OCI-M2 (cell line): ENCODE data around the gene NXT1.
A peak's percentile ranks its signal among the peaks of the same experiment; 100 is the strongest.
"Not testable (repeated sequence)": the region's sequence is repeated elsewhere in the genome, so short reads cannot be mapped to it uniquely, and the experiment has no call there.

Experiments used
- DNase-seq: peaks from one replicate; lab custom pipeline; 2025; ENCODE audit not compliant: unreplicated experiment; lab: John Stamatoyannopoulos, UW

The NXT1 gene

DNA sequence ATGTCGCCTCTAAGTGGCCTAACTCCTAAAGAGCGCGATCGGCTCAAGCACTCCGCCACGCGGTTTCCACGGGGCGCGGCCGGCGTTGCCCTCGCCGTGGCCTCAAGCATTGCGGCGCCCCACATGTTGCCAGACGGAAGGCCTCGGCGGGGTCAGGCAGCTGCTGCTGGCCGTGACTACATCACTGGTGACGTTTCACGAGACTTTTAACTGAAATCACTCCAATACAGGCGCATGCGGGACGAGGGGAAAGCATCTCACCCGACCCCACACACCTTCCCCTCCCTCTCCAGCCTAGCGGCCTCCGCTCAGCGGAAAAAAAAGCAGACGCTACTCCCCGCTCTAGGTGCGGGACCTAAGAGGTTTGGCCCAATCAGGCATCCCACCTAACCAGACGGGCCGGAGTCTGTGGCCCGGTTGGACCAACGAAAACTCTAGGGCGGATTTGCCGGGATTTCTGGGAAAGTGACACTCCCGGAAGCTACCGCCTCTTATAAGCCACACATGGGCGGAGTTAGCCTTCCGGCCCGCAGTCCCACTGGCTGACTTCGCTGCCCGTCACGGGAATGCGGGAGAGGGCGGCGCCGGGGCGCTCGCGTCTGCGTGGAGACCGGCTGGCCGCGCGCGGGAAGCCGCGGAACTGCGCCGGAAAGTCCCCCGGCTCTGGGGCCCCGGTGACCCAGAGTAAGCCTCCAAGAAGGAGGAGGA, at the start of gene NXT1:
NXT1 (plus strand) TSS at position 596 of the 708 bp plus-strand sequence. CDS start 3,251 bp downstream, outside the sequence.
- peak; percentile 76 for DNase-seq

DNA sequence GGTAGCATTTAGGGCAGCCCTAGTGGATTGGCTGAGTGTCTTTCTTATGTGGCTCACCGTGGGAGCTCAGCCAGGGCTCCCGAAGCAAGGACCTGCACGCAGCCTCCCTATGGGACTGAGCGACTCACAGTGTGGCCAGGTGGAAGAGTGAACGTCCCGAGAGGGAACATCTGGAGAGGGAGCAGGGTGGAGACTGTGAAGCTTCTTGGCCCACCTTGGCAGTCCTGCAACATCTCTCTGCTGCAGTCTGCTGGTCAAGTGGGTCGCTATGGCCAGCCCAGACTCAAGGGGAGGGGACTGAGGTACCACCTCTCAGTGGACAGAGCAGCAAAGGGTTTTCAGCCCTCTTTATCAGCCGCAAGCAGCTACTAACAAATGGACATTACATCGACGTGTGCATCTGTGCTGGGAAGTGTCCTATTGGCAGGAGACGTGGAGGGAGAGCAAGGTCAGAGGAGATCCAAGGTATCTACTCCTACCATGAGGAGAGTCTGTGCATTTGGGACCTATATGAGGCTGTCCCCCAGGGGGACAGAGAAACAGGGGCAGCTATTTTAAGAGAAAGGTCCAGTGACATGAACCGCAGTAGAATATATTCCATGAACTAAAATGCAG, 49.0 kb upstream of the NXT1 start:
- no peak for DNase-seq

GRCh38 chr20:23302386-23302785, 48.2 kb upstream of the NXT1 start:
- DNase-seq: no peak

- no peak for DNase-seq
Observed at GRCh38 chr20:23302801-23303200, 47.8 kb upstream of the NXT1 start.

DNA sequence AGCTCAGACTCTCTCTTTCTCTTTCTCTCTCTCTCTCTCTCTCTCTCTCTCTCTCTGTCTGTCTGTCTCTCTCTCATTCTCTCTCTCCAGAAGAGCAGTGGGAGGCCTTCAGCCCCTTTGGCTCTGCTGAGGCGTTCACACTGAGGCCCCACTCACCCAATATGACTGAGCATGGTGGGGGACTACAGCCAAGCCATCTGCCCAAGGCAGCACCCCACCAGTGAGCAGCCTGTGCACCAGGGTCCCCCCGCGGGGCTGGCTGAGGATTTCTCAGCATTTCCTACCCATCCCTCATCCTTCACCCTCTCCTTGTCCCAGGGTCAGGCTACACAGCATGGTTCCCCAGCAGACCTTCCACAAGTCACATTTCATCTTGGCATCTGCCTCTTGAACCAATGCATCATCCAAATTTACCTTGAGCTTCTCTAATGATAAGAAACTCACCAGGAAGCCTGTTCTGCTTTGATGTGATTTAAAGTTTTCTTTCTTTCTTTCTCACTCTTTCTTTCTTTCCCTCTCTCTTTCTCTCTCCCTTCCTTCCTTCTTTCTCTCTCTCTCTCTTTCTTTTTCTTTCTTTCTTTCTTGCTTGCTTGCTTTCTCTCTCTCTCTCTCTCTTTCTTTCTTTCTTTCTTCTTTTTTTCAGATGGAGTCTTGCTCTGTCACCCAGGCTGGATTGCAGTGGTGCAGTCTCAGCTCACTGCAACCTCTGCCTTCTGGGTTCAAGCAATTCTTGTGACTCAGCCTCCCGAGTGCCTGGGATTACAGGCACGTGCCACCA, 47.1 kb upstream of the NXT1 start:
- no peak for DNase-seq

- DNase-seq: no peak
Observed at GRCh38 chr20:23304616-23305015, 46.0 kb upstream of the NXT1 start.

DNA sequence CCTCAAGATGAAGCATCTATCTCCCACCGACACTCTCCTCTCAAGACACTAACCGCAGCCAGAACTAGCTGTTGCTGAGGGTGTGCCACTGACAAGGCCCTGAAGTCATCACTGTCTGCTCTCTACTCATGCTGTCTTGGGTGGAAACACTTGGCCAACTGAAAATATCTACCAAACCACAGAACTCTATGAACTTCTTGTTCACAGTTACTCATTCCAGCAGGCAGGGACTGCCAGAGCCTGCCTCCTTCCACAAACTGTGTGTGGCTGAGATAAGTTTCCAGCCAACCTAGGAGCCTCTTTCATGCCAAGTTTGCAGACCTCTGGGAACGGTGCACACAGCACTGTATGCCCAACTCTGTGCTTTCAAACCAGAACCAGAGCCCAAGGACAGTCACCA, 45.5 kb upstream of the NXT1 start:
- DNase-seq: no peak

DNA sequence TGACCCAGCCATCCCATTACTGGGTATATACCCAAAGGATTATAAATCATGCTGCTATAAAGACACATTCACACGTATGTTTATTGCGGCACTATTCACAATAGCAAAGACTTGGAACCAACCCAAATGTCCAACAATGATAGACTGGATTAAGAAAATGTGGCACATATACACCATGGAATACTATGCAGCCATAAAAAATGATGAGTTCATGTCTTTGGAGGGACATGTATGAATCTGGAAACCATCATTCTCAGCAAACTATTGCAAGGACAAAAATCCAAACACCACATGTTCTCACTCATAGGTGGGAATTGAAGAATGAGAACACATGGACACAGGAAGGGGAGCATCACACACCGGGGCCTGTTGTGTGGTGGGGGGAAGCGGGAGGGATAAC, 43.2 kb upstream of the NXT1 start:
- DNase-seq: not testable (repeated sequence)

DNA sequence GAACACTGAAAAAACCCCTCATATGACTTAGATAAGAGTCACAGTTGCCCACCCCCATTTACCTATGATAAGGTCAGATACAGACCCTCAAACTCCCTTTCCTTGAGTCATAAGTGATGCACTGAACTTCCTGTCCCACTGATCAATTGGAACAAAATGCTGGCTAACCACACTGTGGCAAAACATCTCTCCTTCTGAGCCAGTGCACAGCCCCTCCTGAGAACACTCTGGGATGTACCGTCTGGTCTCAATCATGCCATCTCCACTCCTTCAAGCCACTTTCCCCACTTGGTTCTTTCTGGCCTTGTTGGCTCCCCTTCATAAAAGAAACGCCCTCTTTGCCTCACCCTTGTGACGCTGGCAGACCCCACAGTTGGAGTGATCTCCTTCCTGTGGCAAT, 42.6 kb upstream of the NXT1 start:
- DNase-seq: no peak

DNA sequence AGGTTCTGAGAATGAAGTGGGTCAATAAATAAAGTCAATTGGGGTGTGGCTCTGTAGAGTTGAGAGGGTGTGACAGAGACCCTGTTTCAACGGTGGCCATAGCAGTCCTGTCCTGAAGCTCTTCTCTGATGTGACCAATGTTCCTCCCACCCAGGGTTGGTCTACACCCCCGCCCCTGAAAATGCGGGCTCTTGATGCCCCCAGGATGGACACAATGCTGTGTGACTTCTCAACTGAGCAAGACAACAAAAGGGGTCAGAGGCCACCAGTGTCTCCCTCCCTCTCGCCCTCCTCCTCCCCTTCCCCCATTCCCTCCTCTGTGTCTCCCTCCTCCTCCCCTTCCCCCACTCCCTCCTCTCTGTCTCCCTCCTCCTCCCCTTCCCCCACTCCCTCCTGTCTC, 41.7 kb upstream of the NXT1 start:
- no peak for DNase-seq

DNA sequence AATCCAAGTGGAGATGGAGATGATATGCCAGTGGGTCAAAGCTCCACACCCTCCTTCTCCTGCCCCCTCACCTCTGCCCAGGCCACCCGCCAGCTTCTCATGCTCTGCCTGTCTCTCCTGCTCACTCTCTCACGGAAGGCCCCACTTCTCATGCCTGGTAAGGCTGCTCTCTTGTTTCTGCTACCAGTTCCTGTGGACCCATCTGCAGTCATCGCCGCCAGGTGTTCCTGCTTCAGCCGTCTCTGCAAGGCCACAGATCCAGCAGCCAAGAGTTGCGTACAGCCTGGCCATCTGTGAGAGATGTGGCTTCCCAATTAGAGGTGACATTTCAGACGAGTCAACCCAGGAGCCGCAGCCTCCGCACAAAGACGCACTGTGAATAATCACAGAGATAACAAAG, 40.8 kb upstream of the NXT1 start:
- DNase-seq: no peak

DNA sequence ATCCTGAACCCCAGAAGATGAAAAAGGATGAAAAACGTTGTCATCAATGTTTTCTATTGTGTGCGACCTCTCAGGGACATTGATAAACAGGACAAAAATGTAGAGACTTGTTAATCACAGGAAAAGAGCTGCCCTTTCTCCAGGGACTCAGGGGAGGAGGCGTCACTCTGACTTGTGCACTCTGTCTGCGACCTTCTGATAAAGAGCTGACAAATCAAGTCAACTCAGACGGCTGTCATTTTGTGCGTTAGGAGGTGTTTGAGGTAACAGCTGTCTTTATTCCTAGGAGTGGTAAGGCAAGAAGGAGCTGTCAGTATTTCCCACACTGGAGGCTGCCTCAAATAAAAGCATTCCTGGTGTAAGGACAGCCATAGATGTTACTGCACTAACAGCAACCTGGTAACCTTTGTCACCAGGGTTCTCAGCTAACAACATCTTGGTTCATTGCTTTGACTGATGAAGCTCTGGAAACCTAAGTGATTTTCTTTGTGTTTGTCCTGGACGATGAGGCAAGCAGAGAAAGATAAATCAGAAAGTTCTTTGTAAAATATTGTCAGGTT, 38.6 kb upstream of the NXT1 start:
- DNase-seq: peak; percentile 16

DNA sequence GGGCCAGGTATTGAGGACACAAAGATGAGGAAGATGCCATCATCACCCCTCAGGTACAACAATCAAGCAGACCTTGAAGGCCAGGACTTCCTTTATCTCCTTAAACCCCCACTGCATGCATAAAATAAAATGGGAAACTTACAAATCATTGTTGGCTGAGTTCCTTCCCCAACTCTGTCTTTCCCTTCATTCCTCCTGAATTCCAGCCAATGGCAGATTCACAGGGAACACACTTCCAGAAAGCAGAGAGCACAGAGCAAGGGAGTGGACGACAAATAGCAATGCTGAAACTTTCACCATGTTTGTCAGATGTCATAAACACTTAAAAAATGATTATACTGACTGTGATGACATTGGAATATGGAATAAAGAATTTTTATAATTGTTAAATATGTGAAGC, 37.3 kb upstream of the NXT1 start:
- DNase-seq: no peak

- DNase-seq: no peak
Observed at GRCh38 chr20:23314699-23315098, 35.9 kb upstream of the NXT1 start.

- no peak for DNase-seq
Observed at GRCh38 chr20:23315099-23315498, 35.5 kb upstream of the NXT1 start.

DNA sequence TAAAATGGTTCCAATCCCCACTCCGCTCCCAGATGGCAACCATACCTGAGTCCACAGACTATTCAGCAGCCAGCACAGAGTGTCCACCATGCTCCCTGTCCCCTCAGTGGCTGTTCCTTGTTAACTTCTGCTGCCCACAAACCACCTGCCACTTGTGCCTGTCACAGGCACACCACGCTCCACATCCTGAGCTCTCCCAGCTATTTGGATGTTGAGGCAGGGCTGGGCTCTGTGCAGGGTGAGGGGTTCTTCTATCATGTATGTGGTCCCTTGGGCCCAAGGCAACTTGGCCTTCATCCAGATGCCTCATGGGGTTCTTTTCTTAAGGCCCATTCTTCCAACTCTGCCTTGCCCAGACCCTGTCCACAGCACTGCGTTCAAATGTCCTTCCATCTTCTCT, 34.0 kb upstream of the NXT1 start:
- DNase-seq: no peak

DNA sequence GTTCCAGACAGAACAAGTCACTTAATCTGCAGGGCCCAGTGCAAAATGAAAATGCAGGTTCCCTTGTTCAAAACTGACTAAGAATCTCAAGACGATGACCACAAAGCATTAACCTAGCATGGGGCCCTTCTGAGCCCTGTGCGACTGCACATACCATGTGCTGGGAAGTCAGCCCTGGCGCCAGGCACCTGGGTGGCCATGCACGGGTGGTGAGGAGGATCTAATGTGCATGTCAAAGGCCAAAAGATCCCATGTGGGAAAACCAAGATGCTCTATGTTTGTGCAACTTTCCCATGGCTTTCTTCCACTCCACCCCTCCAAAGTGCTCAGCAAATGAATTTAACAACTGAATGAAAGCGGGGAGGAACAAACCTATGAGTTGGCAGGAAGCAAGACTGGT, 33.5 kb upstream of the NXT1 start:
- DNase-seq: no peak

GRCh38 chr20:23318347-23318746, 32.2 kb upstream of the NXT1 start:
- DNase-seq: no peak

GRCh38 chr20:23320317-23320716, 30.3 kb upstream of the NXT1 start:
- no peak for DNase-seq

GRCh38 chr20:23325107-23325506, 25.5 kb upstream of the NXT1 start:
- no peak for DNase-seq

DNA sequence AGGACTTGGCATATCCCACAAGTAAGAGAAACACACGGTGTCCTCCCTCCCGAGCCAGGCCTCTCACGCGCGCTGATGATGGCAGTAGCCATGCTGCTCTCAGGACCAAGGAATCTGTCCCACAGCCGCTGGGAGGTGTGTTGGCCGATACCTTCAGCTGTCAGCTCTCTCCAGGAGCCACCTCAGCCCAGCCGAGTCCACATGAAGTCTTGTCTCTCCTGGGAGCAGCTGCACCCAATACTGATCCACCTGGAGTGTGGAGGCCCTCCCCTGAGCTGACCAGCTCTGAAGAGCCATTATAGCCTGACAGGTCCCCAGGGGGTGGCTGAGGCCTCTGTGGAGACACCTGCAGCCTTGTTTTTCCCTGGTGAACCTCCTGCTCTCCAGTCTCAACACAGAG, 23.8 kb upstream of the NXT1 start:
- DNase-seq: no peak
